HFFc6 (cell line): ENCODE measurements around the gene SVOPL. TPM values are rescaled to one million over a fixed set of nuclear protein-coding genes. Genes with fewer than 3 reads are reported as not detected.

Experiments used
- DNase-seq: peaks from one replicate; pipeline ENCODE4 v3.0.0-alpha.2; 2018
- H3K27ac Mint-ChIP-seq: 2 replicates; pipeline ENCODE4 v1.8.0; 2020; ENCODE audit warnings: mild to moderate bottlenecking, mixed read lengths
- H3K27me3 Mint-ChIP-seq: 2 replicates; pipeline ENCODE4 v1.8.0; 2021; ENCODE audit warnings: mild to moderate bottlenecking, moderate library complexity, mixed read lengths; ENCODE audit not compliant: insufficient read depth
- H3K36me3 Mint-ChIP-seq: 2 replicates; pipeline ENCODE4 v1.8.0; 2021; ENCODE audit warnings: low read depth, mixed read lengths
- H3K4me1 Mint-ChIP-seq: 2 replicates; pipeline ENCODE4 v1.8.0; 2020; ENCODE audit warnings: low read depth, mixed read lengths
- H3K4me3 Mint-ChIP-seq: 2 replicates; pipeline ENCODE4 v1.8.0; 2020; ENCODE audit warnings: mild to moderate bottlenecking, moderate library complexity, mixed read lengths
- H3K9me3 Mint-ChIP-seq: 2 replicates; pipeline ENCODE4 v1.8.0; 2020; ENCODE audit warnings: mild to moderate bottlenecking, mixed read lengths
- CTCF ChIP-seq: fragments of 200-600 bp; sonication (generic); IDR thresholded peaks from 2 replicates; pipeline ENCODE4 v1.5.0; 2021; ENCODE audit warnings: antibody characterized with exemption, mild to moderate bottlenecking
- total RNA-seq, 6 experiments: library from RNA; stranded (reverse); fragmentation: NEBNext Ultra II Directional; extraction: Animal tissue kit (Norgen Biotek cat#: 25700); gene quantifications; 2 replicates in 1 of 6; 3 replicates in 5 of 6; pipeline ENCODE4 v1.2.3, GENCODE V29; 2021

Gene SVOPL
- total RNA-seq, 6 experiments from 2014 or later = not detected

DNA sequence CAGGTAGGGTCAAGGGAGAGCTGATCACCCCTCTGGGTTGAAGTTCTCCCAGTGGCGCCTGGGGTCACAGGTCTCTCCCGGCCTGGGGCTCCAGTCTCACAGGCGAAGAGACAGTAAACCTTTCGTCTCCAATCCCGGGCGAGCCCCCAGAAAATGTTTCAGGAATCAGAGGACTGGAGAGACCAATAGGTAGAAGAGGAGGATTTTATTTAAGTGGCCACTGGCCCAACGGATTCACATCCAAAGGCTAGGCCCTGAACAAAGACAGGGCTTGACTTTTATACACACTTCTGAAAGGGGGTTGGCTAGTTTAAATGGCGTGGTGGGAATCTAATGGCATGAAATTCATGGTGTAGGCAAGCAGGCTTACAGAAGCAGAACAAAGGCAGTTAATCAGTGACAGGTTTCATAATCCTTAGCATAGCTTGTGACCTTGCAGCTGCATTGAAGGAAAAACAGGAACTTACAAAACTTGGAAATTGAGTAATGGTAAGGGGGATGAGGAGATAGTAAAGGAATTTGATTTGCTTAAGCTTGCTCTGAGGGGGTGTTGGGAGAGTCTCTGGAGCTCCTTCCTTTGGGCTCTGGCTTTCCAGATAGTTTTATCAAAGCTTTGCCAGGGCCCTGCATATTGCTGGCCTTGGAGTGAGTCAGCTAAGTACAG, 135.6 kb downstream of the SVOPL start:
- Mint-ChIP-seq H3K4me3 (no peak overlapping the region), H3K9me3 (peaks cover 35% of the 10 kb centered on the region), H3K36me3 (peaks cover 60% of the 10 kb centered on the region), H3K4me1 (no peaks in the 10 kb centered on the region; the same call in 1 of the 2 replicates), H3K27ac (no peak overlapping the region), H3K27me3 (no peaks in the 10 kb centered on the region; the same call in 1 of the 2 replicates)
- DNase-seq = no peak
- TF ChIP-seq CTCF = no peak

DNA sequence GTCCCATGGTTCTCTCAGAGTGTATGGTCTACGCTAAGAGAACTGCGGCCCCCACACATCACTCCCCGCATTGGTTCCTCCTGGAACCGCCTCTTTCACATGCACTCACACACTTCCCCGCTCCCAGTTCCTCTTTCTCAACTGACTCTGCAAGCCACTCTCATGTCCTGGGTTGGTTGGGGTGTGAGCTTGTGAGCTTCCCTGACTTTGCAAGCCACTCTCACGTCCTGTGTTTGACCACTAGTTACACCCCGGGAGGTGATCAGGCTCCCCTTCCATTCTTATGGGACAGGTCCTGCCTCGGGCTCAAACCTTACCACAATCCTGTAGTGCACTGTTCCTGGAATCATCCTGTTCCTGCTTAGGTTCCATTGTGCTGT, 136.1 kb downstream of the SVOPL start:
- no peak overlapping the region for H3K4me3 Mint-ChIP-seq
- H3K9me3 Mint-ChIP-seq = peaks cover 35% of the 10 kb centered on the region
- no peaks in the 10 kb centered on the region; the same call in 1 of the 2 replicates for H3K4me1 Mint-ChIP-seq
- H3K27ac Mint-ChIP-seq = no peak overlapping the region
- DNase-seq = no peak
- TF ChIP-seq CTCF = no peak
- no peaks in the 10 kb centered on the region; the same call in 1 of the 2 replicates for H3K27me3 Mint-ChIP-seq
- peaks cover 65% of the 10 kb centered on the region for H3K36me3 Mint-ChIP-seq

GRCh38 chr7:138564365-138564764, 136.8 kb downstream of the SVOPL start:
- DNase-seq = no peak
- H3K4me1 Mint-ChIP-seq = no peaks in the 10 kb centered on the region; the same call in 1 of the 2 replicates
- H3K27ac Mint-ChIP-seq = no peak overlapping the region
- no peak for TF ChIP-seq CTCF
- no peak overlapping the region for H3K4me3 Mint-ChIP-seq
- peaks cover 72% of the 10 kb centered on the region for H3K36me3 Mint-ChIP-seq
- no peaks in the 10 kb centered on the region; the same call in 1 of the 2 replicates for H3K27me3 Mint-ChIP-seq
- H3K9me3 Mint-ChIP-seq = peaks cover 35% of the 10 kb centered on the region

- H3K27ac Mint-ChIP-seq = no peak overlapping the region
Observed at GRCh38 chr7:138563808-138564207, 137.4 kb downstream of the SVOPL start.

DNA sequence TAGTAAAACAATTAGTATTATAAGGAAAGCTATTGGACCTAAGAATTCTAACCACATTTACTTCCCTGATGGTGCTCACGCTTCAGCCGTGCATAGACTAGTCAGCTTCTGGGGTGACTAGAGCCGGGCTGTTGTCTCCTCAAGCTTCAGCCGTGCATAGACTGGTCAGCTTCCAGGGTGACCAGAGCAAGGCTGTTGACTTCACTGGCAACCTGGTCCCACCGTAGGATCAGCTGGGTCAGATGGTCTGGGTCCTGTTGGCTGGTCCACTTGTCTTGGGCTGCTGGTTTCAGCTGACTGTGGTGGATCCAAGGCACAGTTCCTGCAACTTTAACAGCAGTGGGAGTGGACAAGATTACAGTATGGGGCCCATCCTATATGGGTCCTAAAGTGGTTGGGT, 141.7 kb downstream of the SVOPL start:
- Mint-ChIP-seq H3K27me3 (no peaks in the 10 kb centered on the region; the same call in none of the 2 replicates), H3K4me1 (no peaks in the 10 kb centered on the region; the same call in 1 of the 2 replicates), H3K9me3 (peaks cover 46% of the 10 kb centered on the region), H3K36me3 (peaks cover 95% of the 10 kb centered on the region), H3K4me3 (no peak overlapping the region), H3K27ac (no peak overlapping the region)
- TF ChIP-seq CTCF = no peak
- DNase-seq = no peak

More at GRCh38 chr7:138563808-138564207, 137.4 kb downstream of the SVOPL start:
- Mint-ChIP-seq H3K4me3 (no peak overlapping the region), H3K27me3 (no peaks in the 10 kb centered on the region; the same call in 1 of the 2 replicates), H3K36me3 (peaks cover 78% of the 10 kb centered on the region), H3K4me1 (no peaks in the 10 kb centered on the region; the same call in 1 of the 2 replicates), H3K9me3 (peaks cover 35% of the 10 kb centered on the region)
- no peak for DNase-seq
- TF ChIP-seq CTCF = no peak
